Body of pancreas (tissue), 4 donors: ENCODE results near the gene S100B.

Experiments used
- POLR2A ChIP-seq, 3 donors: fragments of 450-650 bp; IDR thresholded peaks; one replicate each; pipeline ENCODE4 v1.6.1; 2016; ENCODE audit warnings: antibody characterized with exemption in 3 of 3, mild to moderate bottlenecking in 2 of 3
- TF ChIP-seq, protein P1 (sequence below), 7 experiments: fragments of 450-650 bp in 4 of 7; fragments of 200-600 bp in 3 of 7; sonication (generic) in 3 of 7; IDR thresholded peaks; one replicate each; pipeline ENCODE4 v1.5.1; 2016 to 2019; ENCODE audit warnings: antibody characterized with exemption in 7 of 7

- TF ChIP-seq, protein P1, sequence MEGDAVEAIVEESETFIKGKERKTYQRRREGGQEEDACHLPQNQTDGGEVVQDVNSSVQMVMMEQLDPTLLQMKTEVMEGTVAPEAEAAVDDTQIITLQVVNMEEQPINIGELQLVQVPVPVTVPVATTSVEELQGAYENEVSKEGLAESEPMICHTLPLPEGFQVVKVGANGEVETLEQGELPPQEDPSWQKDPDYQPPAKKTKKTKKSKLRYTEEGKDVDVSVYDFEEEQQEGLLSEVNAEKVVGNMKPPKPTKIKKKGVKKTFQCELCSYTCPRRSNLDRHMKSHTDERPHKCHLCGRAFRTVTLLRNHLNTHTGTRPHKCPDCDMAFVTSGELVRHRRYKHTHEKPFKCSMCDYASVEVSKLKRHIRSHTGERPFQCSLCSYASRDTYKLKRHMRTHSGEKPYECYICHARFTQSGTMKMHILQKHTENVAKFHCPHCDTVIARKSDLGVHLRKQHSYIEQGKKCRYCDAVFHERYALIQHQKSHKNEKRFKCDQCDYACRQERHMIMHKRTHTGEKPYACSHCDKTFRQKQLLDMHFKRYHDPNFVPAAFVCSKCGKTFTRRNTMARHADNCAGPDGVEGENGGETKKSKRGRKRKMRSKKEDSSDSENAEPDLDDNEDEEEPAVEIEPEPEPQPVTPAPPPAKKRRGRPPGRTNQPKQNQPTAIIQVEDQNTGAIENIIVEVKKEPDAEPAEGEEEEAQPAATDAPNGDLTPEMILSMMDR (IDR thresholded peaks at IDR 0.05) = no peak
- TF ChIP-seq POLR2A (IDR thresholded peaks at IDR 0.05) = no peak
Measured at GRCh38 chr21:46552274-46552673, 52.6 kb downstream of the S100B start.
